OCI-LY7 (cell line): ENCODE results near the gene CNPY2.

Experiments used
- EZH2phosphoT487 ChIP-seq: fragments of 200-600 bp; sonication (generic); IDR thresholded peaks from 2 replicates; pipeline ENCODE4 v1.6.1; 2018; ENCODE audit warnings: low read depth, borderline replicate concordance, mild to moderate bottlenecking, mixed run types, antibody characterized with exemption, low read length, moderate library complexity, mixed read lengths
- TF ChIP-seq, protein P1 (sequence below): fragments of 200-600 bp; sonication (generic); conservative IDR thresholded peaks from 2 replicates; pipeline ENCODE4 v1.5.1; 2014; ENCODE audit warnings: mild to moderate bottlenecking, antibody characterized with exemption, low read length, moderate library complexity, mixed read lengths

DNA sequence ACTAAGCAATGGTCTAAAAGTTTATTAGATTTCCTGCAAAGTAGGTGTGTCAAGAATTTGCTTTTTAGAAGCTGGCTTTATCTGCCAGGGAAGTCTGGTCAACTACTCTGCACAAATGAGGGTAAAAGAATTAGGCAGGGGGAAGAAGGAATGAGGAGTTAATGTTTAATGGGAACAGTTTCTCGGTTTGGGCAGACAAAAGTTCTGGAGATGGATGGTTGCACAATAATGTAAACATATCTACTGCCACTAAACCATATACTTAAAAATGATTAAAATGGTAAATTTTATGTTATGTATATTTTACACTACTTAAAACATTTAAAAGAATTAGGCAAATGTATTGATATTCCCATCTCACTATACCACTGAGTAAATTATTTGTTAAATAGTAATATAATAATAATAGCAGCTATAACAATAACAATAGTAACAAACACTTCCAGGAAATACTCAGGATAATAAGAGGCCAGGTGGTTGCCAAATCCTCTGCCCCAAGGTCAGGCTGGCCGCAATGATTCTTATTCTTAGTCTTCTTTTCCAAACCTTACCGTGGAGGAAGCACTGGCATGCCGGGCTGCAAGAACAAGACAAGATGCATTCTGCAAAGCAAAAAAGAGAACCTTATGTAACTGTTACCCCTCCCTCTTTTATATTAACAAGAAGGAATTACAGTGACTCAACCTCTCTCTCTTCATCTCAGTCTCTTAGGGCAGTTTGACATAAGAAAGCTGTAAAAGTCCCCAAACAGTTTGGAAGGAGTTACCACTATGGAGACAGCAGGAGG, 29.6 kb downstream of the CNPY2 start:
- TF ChIP-seq, protein P1, sequence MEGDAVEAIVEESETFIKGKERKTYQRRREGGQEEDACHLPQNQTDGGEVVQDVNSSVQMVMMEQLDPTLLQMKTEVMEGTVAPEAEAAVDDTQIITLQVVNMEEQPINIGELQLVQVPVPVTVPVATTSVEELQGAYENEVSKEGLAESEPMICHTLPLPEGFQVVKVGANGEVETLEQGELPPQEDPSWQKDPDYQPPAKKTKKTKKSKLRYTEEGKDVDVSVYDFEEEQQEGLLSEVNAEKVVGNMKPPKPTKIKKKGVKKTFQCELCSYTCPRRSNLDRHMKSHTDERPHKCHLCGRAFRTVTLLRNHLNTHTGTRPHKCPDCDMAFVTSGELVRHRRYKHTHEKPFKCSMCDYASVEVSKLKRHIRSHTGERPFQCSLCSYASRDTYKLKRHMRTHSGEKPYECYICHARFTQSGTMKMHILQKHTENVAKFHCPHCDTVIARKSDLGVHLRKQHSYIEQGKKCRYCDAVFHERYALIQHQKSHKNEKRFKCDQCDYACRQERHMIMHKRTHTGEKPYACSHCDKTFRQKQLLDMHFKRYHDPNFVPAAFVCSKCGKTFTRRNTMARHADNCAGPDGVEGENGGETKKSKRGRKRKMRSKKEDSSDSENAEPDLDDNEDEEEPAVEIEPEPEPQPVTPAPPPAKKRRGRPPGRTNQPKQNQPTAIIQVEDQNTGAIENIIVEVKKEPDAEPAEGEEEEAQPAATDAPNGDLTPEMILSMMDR = no peak
- TF ChIP-seq EZH2phosphoT487 = no peak
